HG03060 (cell line): Measurements from ENCODE around the gene NEGR1.

Experiments
- ATAC-seq: cut with Tn5 transposase; IDR thresholded peaks from one replicate; pipeline ENCODE4 v1.9.1; 2021; ENCODE audit warnings: low read depth, moderate number of reproducible peaks; ENCODE audit not compliant: unreplicated experiment

Gene NEGR1

DNA sequence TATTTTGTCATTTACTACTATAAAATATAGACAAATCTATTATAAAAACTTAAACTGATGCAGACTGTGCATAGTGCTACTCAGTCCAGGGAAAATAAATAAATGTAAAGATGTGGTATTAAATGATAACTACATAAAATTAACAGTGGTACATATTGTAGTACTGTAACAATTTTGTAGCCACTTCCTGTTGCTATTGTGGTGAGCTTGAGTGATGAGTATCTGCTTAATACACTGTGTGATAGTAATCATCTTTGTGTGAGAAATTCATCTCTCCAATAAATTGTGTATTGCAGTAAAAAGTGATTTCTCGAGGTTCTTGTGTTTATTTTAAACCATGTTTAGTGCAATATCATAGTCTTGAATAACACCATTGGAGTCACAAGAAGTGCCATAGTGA is 848.1 kb downstream of the NEGR1 start:
- ATAC-seq: no peak

DNA sequence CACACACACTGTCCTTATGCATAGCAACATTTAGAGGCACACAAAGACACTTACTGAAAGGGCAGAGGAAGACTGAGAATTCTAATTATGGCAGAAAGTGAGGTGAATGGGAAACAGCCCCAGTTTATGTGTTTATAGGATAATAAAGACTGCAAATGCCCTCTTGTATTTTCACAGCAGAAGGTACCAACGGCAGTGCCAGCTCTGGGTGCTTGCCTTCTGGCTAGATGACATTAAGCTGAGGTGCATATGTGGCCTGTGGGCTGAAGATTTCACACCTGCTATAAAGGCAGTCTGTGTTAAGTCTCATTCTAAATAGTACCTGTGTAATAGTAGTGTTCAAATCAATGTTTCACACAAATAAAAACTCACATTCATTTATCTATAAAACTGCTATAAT is 854.3 kb downstream of the NEGR1 start:
- ATAC-seq: no peak

DNA sequence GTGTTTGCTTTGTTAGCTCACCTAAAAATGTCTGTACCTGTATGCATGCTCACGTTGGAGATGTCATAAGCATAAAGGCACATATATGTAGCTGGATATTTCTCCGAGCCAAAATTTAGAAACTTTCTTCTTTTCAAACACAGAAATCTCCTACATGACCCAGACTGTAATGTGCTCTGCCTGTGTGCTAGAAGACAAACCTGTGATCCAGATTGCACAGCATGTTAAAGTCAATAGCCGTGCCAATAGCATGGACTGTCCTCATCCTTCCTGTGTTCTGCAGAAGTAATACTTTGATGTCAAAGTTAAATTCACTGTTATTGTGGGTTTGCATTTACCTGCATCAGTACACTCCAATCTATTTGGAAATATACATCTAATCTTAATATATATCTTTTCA is 855.3 kb downstream of the NEGR1 start:
- ATAC-seq: no peak

- ATAC-seq: no peak
Measured at GRCh38 chr1:71424536-71424935, 857.8 kb downstream of the NEGR1 start.

- ATAC-seq: no peak
Measured at GRCh38 chr1:71422221-71422620, 860.1 kb downstream of the NEGR1 start.

DNA sequence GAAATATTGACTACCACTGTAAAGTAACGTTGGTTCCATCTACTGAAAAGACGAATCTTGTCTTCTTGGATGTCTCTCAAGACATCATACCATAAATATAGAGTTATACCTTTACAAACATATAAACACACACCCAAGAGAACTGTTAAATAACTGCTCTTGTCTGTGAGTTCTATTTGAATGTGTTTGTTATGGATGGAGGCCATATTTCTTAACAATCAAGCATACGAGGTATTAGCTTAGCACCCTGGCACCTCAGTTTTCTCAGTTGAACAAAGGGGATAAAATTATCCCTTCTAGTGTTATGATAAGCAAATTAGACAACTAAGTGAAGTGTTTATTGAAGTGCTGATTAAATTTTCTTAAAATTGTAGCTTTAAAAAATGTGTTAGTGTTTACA is 864.9 kb downstream of the NEGR1 start:
- no peak for ATAC-seq

GRCh38 chr1:71414179-71414578 is 868.2 kb downstream of the NEGR1 start:
- ATAC-seq: no peak

- ATAC-seq: no peak
Measured at GRCh38 chr1:71413441-71414175, 868.7 kb downstream of the NEGR1 start.

DNA sequence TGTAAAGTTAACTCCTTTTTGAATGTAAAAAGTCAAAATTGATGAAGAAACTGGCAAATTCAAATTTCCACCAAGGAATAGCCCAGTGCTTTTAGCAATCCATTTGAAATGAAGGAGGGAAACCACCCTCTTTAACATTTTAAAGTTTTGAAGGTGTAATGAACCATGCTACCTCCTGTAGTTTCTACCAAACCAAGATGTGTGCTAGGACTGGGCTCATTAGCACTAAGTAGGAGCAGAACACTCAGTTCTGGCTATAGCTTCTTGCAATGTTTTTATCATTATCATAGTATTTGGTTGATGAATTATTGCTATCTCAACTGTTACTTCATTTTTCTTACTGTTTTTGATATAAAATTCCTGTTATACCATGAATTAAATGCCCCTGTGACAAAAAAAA is 882.3 kb downstream of the NEGR1 start:
- ATAC-seq: no peak

- ATAC-seq: no peak
Measured at GRCh38 chr1:71399594-71399993, 882.7 kb downstream of the NEGR1 start.

GRCh38 chr1:71393301-71393700 is 889.0 kb downstream of the NEGR1 start:
- ATAC-seq: no peak

GRCh38 chr1:71390518-71390917 is 891.8 kb downstream of the NEGR1 start:
- no peak for ATAC-seq

GRCh38 chr1:71377886-71378285 is 904.5 kb downstream of the NEGR1 start:
- ATAC-seq: no peak

GRCh38 chr1:71372496-71372895 is 909.8 kb downstream of the NEGR1 start:
- no peak for ATAC-seq

DNA sequence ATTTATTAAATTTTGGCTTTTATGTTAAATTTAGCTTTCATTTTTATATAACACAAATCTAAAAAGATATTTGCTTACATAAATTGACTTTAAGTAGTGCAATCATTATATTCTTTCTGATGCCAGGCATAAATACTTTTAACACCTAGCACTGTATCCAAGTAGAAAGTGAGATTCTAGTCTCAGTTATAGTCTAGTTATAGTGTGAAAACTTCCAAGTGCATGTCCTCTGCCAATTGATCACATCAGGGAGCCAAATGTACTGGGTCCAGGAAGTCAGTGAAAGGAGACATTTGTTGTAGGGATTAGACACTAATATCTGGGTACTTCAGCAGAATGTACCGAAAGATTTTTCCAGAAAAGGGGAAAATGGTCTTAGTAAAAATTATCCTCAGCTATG is 910.8 kb downstream of the NEGR1 start:
- no peak for ATAC-seq

DNA sequence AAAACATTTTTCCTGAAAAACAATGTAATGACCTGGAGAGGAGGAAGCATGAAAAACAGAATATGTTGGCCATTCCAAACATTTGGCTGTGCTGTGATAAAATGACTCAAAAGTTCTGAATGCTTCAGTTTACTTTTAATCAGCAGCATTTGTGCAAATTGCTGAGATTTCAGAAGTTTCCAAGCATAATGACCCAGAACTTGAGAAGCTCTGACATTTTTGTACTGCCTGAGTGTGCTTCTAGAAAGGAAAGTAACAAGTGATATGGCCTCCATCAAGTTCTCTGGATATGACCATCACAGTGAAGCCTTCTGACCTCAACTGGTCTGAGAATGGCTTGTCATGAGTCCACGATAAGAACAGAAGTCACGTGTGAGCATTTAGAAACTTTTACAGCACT is 918.1 kb downstream of the NEGR1 start:
- ATAC-seq: no peak

DNA sequence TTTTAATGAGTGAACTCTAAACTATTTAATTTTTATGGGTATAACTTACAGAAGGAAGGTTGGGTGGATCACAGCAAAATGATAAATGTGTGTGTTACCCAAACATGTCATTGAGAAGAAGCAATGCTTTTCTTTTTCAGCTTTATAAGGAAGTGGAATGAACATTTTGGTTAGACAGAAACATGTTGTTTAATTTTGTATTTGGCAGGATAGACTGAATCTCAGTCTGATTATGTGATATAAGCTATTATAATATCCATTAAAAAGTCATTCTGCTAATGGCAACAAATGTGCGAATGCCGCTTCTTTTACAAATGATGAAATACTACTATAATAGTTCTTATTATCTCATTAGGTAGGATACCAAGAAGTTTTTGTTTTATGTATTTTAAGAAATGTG is 919.6 kb downstream of the NEGR1 start:
- no peak for ATAC-seq

GRCh38 chr1:71362076-71362475 is 920.3 kb downstream of the NEGR1 start:
- ATAC-seq: no peak

GRCh38 chr1:71357708-71358107 is 924.6 kb downstream of the NEGR1 start:
- ATAC-seq: no peak

DNA sequence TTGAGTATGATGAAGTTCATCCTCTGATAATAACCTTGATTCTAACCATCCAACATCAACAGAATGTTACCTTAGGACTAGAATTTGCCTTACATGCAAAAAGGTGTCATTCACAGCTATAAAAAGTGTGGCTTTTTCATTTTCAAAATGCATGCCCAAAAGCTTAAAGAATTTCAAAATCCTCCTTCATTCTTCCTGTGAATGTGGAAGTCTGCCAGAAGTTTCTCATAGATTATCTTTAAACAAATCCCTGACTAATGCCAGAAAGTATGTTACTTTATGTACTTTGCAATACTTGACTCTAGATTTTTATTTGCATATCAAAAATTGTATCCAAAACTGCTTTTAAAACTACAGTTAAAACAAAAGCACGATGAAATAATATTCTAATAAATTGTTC is 930.9 kb downstream of the NEGR1 start:
- ATAC-seq: no peak

DNA sequence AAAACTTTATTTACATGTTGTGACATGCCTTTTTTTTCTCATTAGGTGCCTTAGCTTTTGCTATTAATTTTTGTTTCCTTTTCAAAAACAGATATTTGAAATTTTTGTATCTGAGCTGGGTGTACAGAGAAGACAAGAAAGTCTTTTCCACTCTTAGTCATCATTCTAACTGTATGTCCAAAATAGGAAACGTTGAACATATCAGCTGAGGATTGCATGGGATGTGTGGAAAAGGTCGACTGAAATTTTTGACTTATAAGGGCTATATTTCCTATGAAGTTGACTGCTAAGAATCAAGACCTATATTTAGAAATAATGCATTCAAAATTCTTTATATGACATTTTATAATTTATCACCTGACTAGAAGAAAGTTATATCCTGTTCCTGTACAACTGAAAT is 931.5 kb downstream of the NEGR1 start:
- ATAC-seq: no peak

DNA sequence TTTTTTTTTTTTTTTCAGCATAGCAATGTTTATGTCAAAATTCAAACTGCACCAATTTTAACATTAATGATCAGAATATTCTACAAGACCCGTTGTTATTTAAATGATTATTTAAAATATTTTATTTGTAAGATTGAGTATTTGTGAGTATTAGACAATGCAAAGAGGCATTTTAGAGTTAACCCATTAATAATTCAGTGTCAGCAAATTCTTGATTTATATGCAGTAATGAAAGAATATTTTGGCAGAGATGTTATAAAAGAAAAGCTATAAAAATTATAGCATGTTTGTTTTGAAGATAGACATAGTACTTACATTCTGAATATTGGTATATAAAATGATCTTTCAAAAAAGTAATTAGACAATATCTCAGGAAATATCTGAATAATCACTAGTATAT is 932.0 kb downstream of the NEGR1 start:
- ATAC-seq: no peak
